Endothelial cell of umbilical vein (primary cell): ENCODE measurements around the gene UTF1. TPM values are rescaled to one million over a fixed set of nuclear protein-coding genes. Genes with fewer than 3 reads are reported as not detected.

Source experiments
- BruUV-seq: library from RNA; stranded (reverse); fragments of 400-500 nt; replicated peaks from 2 replicates; lab custom pipeline; 2021; lab: Mats Ljungman, UMichigan
- CTCF ChIA-PET: fragments of 300-600, 350-600 bp; sonication (Branson Sonifier 250); formaldehyde crosslinking; loops from one replicate; lab custom pipeline; 2021; ENCODE audit warnings: antibody characterized with exemption, inconsistent platforms; lab: Charles Lee
- POLR2A ChIA-PET: fragments of 300-600, 350-600 bp; sonication (Branson Sonifier 250); formaldehyde crosslinking; loops from one replicate; lab custom pipeline; 2021; ENCODE audit warnings: antibody characterized with exemption, inconsistent platforms; lab: Charles Lee
- DNase-seq: peaks from one replicate; pipeline ENCODE4 v3.0.0-alpha.2; 2011; ENCODE audit warnings: low read depth, low spot score
- FAIRE-seq: peaks from 2 replicates; lab custom pipeline; 2011; peaks lifted over from hg19 to GRCh38; lab: Jason Lieb, UNC
- H2AFZ ChIP-seq: 2 replicates; pipeline ENCODE4 v1.6.0; 2012; ENCODE audit warnings: low read depth, low read length, control low read depth, inconsistent platforms
- H3K27ac ChIP-seq: 2 replicates; pipeline ENCODE4 v1.5.1; 2011; ENCODE audit warnings: low read depth, mild to moderate bottlenecking, control low read depth, low read length, moderate library complexity; ENCODE audit not compliant: insufficient read depth
- H3K27me3 ChIP-seq, 2 experiments: 2 replicates each; pipeline versions ENCODE4 v1.6.0 to v1.6.1; 2011; ENCODE audit warnings: low read length in 2 of 2, mixed read lengths in 1 of 2; ENCODE audit not compliant: control insufficient read depth in 2 of 2, insufficient read depth in 2 of 2
- H3K36me3 ChIP-seq, 2 experiments: 2 replicates in 1 of 2; 3 replicates in 1 of 2; pipeline ENCODE4 v1.5.1; 2011; ENCODE audit warnings: low read length in 2 of 2, mild to moderate bottlenecking in 1 of 2, moderate library complexity in 1 of 2; ENCODE audit not compliant: control insufficient read depth in 2 of 2, insufficient read depth in 2 of 2; ENCODE audit errors: extremely low read depth in 1 of 2
- H3K4me1 ChIP-seq: 3 replicates; pipeline ENCODE4 v1.5.1; 2011; ENCODE audit warnings: mild to moderate bottlenecking, low read length; ENCODE audit not compliant: control insufficient read depth, insufficient read depth; ENCODE audit errors: extremely low read depth
- H3K4me2 ChIP-seq: 2 replicates; pipeline ENCODE4 v1.6.1; 2011; ENCODE audit warnings: low read length, control low read depth, mixed read lengths; ENCODE audit not compliant: insufficient read depth
- H3K4me3 ChIP-seq, 3 experiments: fragments of 200-600 bp in 1 of 3; sonication (generic), shearing (Covaris generic) in 1 of 3; replicated peaks in 1 of 3; 2 replicates each; pipeline ENCODE4 v1.5.1; 2011 to 2016; ENCODE audit warnings: control low read depth in 3 of 3, low read length in 3 of 3, mild to moderate bottlenecking in 2 of 3, inconsistent platforms in 1 of 3, low read depth in 1 of 3, moderate library complexity in 1 of 3; ENCODE audit not compliant: insufficient read depth in 1 of 3
- H3K79me2 ChIP-seq: 2 replicates; pipeline ENCODE4 v1.6.0; 2012; ENCODE audit warnings: low read length, inconsistent platforms; ENCODE audit not compliant: control insufficient read depth, insufficient read depth
- H3K9ac ChIP-seq: replicated peaks from 2 replicates; pipeline ENCODE3; 2011; ENCODE audit warnings: low read length, control low read depth; ENCODE audit not compliant: insufficient read depth; ENCODE audit errors: extremely low read depth
- H3K9me1 ChIP-seq: replicated peaks from 3 replicates; pipeline ENCODE4 v1.6.0; 2011; ENCODE audit warnings: mild to moderate bottlenecking, low read length; ENCODE audit not compliant: control insufficient read depth, insufficient read depth; ENCODE audit errors: extremely low read depth
- H3K9me3 ChIP-seq: replicated peaks from 2 replicates; pipeline ENCODE4 v1.5.1; 2012; ENCODE audit warnings: low read length, inconsistent platforms; ENCODE audit not compliant: control insufficient read depth, insufficient read depth
- H4K20me1 ChIP-seq: replicated peaks from 2 replicates; pipeline ENCODE3; 2011; ENCODE audit warnings: mild to moderate bottlenecking, low read length; ENCODE audit not compliant: control insufficient read depth, insufficient read depth; ENCODE audit errors: extremely low read depth
- CTCF ChIP-seq, 2 donors: IDR thresholded peaks; 1 replicate in 1 of 2; 2 replicates in 1 of 2; pipeline ENCODE4 v1.5.1; 2011; ENCODE audit warnings: low read length in 2 of 2, mild to moderate bottlenecking in 2 of 2, moderate library complexity in 2 of 2, control low read depth in 1 of 2, inconsistent platforms in 1 of 2, low read depth in 1 of 2; ENCODE audit not compliant: insufficient read depth in 1 of 2; ENCODE audit errors: extremely low read depth in 1 of 2
- EZH2 ChIP-seq: IDR thresholded peaks from 2 replicates; pipeline ENCODE4 v1.6.1; 2012; ENCODE audit warnings: borderline replicate concordance, low read depth, mild to moderate bottlenecking, moderate library complexity, low read length, inconsistent platforms; ENCODE audit not compliant: severe bottlenecking
- FOS ChIP-seq: IDR thresholded peaks from 2 replicates; pipeline ENCODE4 v1.6.1; 2011; ENCODE audit warnings: mild to moderate bottlenecking, low read length, moderate library complexity, borderline replicate concordance; ENCODE audit not compliant: insufficient read depth
- GATA2 ChIP-seq: IDR thresholded peaks from 2 replicates; pipeline ENCODE4 v1.7.0; 2011; ENCODE audit warnings: low read depth, mild to moderate bottlenecking, moderate library complexity, mixed read lengths, low read length; ENCODE audit not compliant: insufficient read length, insufficient read depth
- JUN ChIP-seq: IDR thresholded peaks from 2 replicates; pipeline ENCODE4 v1.6.1; 2011; ENCODE audit warnings: borderline replicate concordance, low read depth; ENCODE audit not compliant: insufficient read length, insufficient read depth
- MAX ChIP-seq: IDR thresholded peaks from 2 replicates; pipeline ENCODE4 v1.6.1; 2011; ENCODE audit not compliant: insufficient read depth, insufficient read length
- MYC ChIP-seq: IDR thresholded peaks from one replicate; pipeline ENCODE4 v1.6.1; 2011; ENCODE audit warnings: mild to moderate bottlenecking, low read depth, low read length
- POLR2A ChIP-seq: IDR thresholded peaks from 2 replicates; pipeline ENCODE4 v1.6.1; 2012; ENCODE audit warnings: low read depth, mild to moderate bottlenecking, control low read depth, low read length
- POLR2AphosphoS5 ChIP-seq: IDR thresholded peaks from 2 replicates; pipeline ENCODE4 v1.6.1; 2012; ENCODE audit warnings: low read depth, mild to moderate bottlenecking, control low read depth, low read length, moderate library complexity; ENCODE audit not compliant: insufficient read depth
- dilution Hi-C: fragments of 300-500 bp; cut with MboI; formaldehyde crosslinking; loops from one replicate; pipeline ENCODE4 v1.15.0; 2019; ENCODE audit warnings: low sequenced_read_pairs; ENCODE audit not compliant: extremely low pct_ligation_motif_present
- intact Hi-C: fragments of 100-400 bp; cut with micrococcal nuclease; formaldehyde crosslinking; loops from one replicate; pipeline ENCODE4 v1.10.0; 2022
- polyA plus RNA-seq, 4 experiments: library from polyadenylated mRNA; depleted of rRNA in 3 of 4; stranded (reverse) in 3 of 4; unstranded in 1 of 4; fragments of >200 nt; gene quantifications; 2 replicates each; pipeline versions ENCODE4 v1.2.1 to v1.2.3, GENCODE V29; 2011 to 2012; ENCODE audit warnings: missing spikeins in 1 of 4
- total RNA-seq: library from RNA; stranded (reverse); gene quantifications from 2 replicates; pipeline ENCODE4 v1.2.3, GENCODE V29; 2021

Gene UTF1
- total and polyA plus RNA-seq, 2 donors (not counting 3 experiments of a cell fraction or from before 2014, with no cell fraction given): not detected

GRCh38 chr10:133205146-133205545 is 24.9 kb upstream of the UTF1 start:
- no peaks in the 10 kb centered on the region for H3K4me1 ChIP-seq
- no peak overlapping the region for H3K4me2 ChIP-seq
- TF ChIP-seq POLR2A: no peak
- no peak for TF ChIP-seq FOS
- no peak for TF ChIP-seq EZH2
- TF ChIP-seq CTCF (IDR thresholded peaks at IDR 0.05; ENCODE audit: extremely low read depth in 1 of 2, insufficient read depth in 1 of 2, low read depth in 1 of 2, low read length in 2 of 2): no peak
- TF ChIP-seq POLR2AphosphoS5: no peak
- TF ChIP-seq MAX: no peak
- TF ChIP-seq GATA2: no peak
- no peak for TF ChIP-seq JUN
- TF ChIP-seq MYC: no peak
- dilution Hi-C loops (no loop called here), intact Hi-C loops (no loop called here)
- no peaks in the 10 kb centered on the region for H3K9me1 ChIP-seq
- FAIRE-seq (no peak), DNase-seq (no peak)
- no peaks in the 10 kb centered on the region for H4K20me1 ChIP-seq
- no peaks in the 10 kb centered on the region for H3K27me3 ChIP-seq
- no peak overlapping the region for H3K9ac ChIP-seq
- H2AFZ ChIP-seq: no peak overlapping the region
- CTCF ChIA-PET: no interaction called here
- H3K27ac ChIP-seq: no peak overlapping the region
- H3K9me3 ChIP-seq: no peaks in the 10 kb centered on the region
- POLR2A ChIA-PET: no interaction called here
- no peaks in the 10 kb centered on the region for H3K79me2 ChIP-seq
- no peak overlapping the region for H3K4me3 ChIP-seq
- BruUV-seq: no TSS peak
- H3K36me3 ChIP-seq: no peaks in the 10 kb centered on the region
